NCI-H146 (cell line): ENCODE results near the gene ADSS1.

Experiments
- DNase-seq: peaks from one replicate; lab custom pipeline; 2025; lab: John Stamatoyannopoulos, UW

Gene ADSS1

DNA sequence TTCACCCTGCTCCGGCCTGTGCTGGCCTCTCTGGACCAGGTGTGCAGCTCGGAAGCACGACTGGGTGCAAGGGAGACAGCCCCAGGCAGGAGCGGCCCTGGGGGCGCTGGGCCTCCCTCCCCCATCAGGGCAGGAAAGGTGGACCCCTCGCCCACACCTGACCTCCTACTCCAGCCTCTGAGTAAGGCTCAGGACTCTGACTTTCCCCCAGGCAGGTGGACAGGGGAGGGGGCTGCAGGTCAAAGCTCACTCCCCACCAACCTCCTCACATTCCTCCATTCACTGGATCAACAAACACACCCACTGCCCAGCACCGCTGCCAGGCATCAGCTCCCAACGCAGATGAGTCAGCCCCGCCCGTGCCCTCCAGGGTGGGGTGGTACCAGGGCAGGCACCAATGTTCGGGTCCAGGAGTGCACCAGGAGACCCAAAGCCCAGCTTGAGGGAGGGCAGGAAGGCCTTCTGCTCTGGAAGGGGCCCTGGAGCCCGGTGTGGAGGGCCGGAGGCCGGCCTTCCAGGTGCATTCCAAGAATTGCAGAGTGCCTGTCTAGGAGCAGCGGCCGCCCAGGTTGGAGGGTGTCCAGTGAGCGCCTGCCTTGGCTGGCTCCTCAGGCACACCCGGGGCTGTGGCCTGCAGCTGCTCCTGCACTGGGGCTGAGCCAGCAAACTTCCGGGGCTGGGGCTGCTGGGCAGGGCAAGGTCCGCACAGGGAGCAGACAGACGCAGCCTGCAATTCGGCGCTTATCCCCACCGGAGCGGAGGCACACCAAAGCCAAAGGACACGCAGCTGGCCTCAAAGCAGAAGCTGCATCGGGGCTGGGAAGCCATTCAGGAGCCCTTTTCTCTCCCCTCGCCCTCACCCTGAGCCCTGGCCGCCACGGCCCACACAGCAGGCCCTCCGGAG is 36.2 kb upstream of the ADSS1 start:
- peak; percentile 86 for DNase-seq

DNA sequence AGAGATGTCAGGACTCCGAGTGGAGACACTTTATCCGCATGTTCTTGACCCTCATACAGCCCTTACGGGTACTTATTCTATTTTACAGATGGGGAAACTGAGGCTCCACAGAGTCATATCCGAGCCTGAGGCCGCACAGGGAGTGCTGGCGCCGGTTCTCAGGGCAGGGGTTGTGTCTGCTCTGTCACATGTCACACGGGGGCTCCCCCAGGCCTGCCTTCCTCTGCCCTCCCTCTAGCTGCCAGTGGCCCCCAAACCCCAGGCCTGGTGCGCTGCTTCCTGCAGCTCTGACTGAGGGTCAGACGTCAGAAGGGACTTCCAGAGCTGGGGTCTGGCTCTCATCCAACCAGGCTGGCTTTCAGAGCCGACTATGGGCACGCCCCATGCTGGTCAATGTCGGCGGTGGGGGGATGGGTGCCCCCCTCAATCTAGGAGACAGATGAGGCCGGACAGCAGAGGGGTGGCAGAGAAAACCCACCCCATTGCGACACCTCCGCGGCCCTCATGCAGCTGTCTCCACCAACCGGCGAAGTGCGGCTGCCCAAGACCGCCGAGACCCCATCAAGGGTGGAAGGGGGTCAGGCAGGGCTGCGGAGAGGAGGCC is 35.4 kb upstream of the ADSS1 start:
- DNase-seq: no peak

DNA sequence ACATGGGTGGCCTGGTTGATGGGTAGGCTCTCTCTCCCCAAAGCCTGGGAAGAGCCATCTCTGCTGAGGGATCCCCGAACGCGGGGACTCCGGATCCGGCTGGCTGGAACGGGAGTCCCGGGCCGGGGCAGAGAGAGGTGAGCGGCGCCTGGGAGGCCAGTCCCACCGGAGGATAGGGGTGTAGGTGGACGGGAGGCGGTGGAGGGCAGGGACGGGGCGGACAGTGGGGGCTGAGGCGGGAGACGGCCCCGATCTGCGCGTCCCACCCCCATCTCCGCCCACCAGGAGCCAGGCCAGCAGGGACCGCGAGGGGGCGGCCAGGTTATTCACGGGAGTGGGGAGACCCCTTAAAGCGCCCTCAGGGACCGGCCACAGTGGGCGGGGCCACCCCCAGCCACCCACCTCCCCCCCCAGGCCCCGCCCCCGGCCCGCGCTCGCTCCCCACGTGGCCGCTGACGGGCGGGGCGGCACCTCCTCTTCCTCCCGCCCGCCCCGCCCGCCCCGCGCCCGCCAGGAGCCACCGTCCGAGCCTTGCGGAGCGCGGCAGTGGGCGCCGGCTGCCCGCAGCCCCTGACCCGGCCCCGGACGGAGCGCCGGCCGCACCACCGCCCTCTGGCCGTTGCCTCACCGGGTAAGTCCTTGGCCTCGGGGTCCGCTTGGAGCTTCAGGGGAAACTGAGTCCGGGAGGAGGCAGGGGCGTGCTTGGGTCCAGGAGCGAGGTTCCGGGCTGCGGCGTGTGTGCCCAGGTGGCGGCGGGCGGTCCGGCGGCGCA is 34.7 kb upstream of the ADSS1 start, which contains the start of gene INF2:
Gene INF2, plus strand, starts transcription at position 510 of the 772 bp plus-strand sequence. CDS start 11,748 bp downstream, outside the sequence.
- peak; percentile 77 for DNase-seq

DNA sequence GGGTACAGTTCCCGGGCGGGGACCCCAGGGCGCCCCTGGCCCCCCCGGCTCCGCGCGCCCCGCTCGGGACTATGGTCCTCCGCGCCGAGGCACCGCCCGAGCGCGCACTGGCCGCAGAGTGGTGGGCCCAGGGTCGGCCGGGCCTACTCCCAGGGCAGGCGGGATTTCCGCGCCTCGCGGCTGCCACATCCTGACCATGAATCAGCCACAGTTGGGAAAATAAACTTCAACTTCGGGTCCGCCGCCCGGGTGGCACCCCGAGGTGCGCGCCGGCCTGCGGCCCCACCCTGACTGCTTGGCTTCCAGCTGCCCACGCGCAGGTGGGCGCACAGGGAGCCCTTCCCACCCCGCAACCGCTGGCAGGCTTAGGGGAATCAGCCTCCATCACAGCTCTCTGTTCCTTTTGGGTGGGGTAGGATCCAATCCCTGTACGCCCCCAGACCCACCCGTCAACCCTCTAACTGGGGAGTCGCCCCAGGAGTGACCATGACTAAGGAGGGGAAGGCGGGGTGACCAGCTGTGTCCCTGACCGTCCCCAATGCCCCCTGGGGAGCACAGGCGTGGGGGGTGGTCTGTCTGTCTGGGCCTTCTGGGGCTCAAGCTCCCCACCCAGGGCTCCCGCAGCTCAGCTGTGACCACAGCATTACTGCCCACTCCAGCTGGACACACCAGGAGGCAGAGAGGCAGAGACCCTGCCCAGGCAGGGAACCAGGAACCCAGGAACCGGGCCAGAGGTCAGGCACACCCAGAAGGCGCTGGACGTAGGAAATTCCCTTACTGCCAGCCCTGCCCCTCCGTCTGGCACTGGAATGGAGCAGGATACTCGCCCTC is 33.9 kb upstream of the ADSS1 start:
- peak; percentile 36 for DNase-seq

DNA sequence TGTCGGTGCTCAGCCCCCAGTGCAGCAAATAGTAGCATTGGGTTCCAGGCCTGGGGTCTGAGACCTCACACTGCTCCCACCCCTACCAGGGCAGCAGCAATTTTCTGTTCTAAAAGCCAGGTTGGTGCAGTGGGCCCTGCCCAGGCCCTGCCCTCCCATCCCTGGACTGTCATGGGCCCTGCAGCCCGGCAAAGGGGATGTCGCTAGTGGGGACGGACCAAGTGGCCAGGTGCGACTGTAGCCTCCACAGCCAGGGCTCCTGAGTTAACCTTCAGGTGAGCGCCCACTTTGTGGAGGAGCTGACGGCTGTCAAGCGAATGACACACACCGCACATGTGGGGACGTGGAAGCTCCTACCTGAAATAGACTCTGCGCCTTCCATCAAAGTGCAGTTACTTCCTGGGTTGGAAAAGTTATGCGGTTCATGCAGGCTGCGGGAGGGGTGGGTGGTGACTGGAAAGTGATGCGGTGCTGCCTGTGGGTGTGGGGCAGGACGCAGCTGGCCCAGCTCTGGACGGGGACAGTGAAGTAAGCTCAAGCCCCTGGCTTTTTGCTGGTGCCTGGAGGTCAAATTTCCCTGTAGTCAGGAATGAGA is 33.1 kb upstream of the ADSS1 start:
- no peak for DNase-seq

DNA sequence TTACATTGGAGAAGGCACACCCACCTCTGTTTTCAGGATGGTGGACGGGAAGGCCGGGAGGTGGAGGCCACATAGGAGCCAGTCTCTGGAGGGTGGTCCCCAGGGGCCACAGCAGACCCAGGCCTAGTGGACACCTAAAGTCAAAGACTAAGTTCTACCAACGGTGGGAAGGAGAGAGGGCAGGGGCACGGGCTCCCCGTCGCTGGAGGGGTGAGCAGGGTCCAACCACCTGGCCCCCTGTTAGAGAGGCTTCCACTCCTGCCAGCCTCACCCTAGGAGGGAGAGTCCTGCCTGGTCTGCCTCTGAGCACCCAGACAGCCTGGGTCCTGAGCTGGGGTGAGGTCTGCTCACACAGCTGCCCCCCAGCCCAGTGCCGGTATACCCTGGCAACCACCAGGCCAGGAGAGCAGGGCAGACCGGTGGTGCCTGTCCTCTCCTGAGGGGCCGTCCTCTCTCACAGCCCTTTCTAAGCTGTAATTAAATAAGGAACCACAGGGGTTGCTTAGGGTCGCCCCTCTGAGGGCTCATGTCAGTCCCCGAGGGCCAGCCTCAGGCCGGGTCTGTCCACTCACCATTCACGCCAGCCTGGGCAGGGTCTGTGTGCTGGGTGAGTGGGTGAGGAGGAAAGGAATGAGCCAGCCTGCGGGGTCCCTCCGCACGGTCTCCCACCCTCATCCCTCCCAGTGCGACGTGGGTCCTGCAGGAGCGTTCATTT is 32.3 kb upstream of the ADSS1 start:
- no peak for DNase-seq

DNA sequence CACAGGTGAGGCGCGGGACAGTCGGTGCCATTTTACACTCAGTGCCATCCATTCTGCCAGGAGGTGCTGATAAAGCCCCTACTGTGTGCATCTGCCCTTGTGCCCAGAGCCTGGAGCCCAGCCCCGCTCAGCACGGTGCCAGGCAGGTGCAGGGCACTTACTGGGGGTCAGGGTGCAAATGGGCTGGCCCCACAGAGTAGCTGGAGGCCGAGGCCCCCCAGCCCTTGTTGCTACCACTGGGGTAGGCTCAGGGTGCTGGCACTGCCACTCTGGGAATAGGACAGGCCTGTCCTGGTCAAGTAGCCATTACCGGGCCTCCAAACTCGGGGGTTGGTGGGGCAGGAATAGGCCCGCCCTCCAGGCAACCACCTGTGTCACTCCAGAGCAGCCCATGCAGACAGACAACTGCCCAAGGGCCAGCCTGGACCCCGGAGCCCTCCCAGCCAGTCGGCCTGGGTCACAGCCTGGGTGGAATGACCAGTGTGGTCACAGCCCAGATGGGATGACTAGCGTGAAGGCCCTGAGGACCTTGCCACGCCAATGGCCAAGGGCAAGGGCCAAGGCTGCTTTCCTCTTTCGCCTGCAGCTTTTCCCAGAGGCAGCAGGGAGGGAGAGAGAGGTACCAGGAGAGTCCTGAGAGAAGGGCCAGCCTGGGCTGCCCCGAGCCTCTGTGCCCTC is 31.6 kb upstream of the ADSS1 start:
- no peak for DNase-seq

DNA sequence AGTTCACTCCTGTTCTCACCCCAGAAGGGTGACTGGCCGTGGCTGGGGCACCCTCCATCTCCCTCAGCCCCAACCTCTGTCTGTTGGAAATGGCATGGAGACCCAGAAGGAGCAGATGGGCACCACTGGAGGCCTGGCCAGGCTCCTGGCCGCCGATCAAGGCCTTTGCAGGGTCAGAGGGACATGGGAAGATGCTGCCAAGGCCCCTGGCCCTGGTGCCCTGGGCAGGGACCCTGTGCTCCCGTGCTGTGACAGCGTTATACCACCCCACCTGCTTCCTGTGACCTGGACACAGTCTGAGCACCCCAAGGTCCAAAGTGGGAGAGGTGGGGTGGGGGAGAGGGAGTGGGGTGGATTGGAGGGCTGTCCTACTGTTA is 31.1 kb upstream of the ADSS1 start:
- DNase-seq: no peak

DNA sequence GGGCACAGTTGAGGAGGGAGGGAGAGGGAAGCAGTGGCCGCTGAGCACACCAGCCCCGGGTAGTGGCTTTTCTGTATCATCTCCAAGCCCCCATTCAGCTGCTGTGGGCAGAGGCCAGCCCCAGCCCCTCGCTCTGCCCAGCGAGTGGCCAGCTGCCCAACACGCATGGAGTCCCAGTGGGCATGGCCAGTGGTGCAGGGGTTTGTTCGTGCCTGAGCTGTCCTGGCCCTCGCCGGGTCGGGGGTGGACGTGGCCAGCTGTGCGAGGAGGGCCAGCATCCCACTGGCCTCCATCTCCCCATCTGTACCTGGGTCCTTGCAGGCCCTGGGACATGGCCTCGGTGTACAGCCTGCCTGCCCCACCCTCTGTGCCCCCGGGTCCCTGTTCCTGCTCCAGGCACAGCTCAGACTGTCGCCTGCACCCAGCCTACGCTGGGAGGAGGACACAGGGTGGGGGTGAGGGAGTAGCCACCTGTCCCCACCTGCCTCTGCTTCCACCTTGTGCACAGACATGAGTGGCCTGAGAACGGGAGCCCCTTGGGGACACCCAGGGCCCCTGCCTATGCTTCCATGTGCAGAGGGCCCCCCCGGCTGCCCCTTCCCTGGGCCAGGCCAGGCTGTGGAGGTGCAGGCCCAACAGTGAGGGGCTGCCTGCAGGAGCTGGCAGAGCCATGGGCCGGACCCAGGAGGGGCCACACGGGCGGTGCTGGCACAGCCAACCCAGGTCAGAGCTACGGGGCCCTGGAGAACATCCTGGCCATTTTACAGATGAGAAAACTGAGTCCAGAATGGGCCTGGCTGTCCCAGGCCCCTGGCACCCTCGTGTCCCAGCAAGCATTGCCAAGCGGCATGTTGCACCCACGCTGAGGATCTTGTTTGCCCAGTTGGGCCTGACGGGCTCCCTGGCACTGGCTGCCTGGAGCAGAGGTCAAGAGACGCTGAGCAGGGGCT is 30.3 kb upstream of the ADSS1 start:
- DNase-seq: no peak

DNA sequence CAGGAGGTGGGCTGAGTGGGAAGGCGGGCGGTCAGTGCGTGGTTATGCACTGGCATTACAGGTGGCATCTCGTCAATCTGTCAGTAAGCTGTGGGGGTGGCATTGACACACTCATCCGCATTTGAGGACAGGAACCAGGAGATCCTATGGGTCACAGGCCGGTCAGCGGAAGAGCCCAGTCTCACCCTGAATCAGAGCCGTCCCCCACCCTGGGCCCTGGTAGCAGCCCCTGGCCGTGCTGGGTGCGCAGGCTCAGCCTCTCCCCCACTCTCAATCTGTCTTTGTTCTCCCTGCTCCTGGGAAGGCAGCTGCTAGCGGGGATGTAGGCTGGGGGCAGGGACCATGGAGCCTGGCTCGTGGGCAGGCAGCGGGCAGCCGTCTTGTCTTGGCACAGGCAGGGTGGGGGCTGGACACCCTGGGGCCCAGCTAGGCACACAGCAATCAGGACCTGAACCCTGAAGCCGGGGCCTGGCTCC is 29.5 kb upstream of the ADSS1 start:
- no peak for DNase-seq

DNA sequence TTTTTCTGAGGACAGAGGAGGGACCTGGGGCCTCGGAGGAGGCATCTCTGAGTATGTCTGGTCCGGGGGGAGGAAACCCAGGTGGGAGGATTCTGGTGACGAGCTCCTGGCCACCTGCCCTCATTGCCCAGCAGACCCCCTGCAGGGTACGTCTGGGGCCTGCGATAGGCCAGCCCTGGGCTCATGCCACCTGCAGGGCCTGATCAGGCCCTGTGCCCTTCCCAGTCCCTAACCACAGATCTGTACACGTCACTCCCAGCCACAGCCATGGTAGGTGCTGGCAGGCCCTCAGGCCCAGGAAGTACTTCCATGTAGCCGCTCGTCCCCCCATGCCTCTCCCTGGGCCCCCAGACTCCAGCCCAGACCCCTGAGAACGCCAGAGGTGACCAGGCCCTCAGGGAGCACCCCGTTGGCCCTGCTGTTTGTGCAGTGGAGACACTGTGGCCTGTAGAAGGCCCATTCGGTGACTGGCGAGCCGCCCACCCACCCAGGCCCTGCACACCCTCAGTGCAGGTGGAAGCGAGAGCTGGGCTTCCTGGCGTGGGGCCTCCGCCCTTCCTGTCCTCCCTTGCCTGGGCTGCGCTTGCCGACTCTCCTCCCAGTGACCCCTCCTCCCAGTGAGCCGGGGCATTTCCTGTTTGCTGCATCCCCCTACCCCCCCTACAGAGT is 28.9 kb upstream of the ADSS1 start:
- peak; percentile 81 for DNase-seq

DNA sequence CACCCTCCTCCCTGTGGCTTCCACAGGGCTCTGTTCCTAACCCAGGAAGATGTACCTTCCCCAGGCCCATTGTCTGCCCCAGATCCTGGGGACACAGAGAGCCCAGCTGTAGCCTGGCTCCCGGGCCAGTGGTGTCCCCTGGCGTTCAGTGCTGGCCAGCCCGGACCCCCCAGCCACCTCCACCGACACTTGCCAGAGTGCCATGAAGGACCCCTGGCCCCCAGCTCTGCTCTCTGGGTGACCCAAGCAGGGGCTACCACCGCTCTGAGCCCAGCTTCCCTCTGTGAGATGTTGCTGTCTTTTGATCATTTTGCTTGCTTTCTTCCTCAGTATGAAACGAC is 28.4 kb upstream of the ADSS1 start:
- DNase-seq: no peak

DNA sequence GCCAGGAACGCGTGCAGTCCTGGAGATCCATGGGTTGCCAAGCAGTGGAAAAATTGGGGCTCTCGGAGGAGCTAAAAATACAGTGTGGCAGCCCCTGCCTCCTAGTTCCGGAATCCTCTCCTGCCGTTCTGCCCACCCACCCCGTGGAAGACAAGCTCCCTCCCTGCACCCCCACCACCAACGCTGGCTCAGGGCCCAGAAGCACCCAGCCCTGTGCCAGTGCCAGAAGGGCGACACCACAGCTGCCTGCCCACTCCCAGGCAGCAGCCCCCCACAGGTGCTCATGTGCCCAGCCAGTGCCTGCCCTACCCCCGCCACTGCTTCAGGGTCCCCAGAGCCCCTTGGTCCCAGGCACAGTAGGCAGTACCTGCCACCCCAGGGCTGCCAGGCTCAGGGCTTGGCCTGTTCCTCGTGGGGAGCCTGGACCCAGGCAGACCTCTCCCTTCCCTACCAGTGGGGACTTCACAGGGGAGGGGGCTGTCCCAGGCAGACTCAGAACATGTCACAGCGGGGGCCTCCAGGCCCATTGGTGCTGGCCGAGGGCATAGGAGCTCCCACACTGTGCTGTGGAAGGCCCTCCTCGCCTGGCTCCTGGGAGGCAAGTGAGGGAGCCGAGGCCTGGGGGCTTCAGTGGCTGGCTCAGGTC is 27.2 kb upstream of the ADSS1 start:
- no peak for DNase-seq

DNA sequence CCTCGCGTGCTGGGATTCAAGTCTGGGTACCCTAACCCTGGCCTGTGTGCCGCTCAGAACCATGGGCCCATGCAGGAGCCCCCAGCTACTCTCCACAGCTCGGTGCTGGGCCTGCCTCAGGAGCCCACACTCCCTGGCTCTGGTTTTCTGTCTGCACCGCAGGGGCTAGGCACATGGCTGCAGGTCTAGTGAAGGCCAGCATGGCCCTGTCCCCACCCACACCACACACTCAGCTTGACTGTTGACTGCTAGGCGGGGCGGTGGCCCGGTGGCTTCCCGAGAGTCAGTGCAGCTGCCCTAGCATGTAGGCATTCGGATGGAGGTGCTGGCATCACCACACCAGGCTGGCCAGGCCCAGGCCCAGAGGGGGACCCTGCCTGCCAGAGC is 26.7 kb upstream of the ADSS1 start:
- no peak for DNase-seq

DNA sequence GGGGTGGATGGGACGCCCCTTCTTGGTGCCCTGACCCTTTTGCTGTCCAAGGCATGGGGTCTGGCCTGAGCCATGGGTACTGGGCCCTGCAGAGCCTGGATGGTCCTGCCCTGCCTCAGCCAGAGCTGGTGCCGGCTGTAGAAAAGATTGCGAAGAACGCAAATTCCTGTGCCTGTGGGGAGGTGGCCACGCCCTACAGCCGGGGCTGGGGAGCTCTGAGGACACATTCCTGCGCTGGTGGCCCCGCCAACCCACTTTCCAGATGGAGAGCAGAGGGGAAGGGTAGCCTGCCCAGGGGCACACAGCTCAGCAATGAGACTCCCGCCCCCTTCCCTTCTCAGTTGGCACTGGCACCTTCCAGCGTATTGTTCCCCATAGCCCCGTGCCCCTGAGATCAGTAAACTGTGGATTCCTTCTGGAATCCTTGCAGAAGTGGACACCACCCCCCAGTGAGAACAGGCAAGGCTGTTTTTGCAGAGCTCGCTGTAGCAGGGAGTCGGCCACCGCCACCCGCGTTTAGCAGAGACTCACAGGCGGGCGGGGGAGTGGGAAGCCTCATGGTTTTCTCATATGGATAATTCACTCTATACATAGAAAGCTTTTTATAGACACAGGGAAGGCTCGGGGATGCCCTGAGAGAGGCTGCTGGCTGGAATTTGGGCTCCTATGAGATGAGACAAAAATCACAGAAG is 26.0 kb upstream of the ADSS1 start:
- no peak for DNase-seq

DNA sequence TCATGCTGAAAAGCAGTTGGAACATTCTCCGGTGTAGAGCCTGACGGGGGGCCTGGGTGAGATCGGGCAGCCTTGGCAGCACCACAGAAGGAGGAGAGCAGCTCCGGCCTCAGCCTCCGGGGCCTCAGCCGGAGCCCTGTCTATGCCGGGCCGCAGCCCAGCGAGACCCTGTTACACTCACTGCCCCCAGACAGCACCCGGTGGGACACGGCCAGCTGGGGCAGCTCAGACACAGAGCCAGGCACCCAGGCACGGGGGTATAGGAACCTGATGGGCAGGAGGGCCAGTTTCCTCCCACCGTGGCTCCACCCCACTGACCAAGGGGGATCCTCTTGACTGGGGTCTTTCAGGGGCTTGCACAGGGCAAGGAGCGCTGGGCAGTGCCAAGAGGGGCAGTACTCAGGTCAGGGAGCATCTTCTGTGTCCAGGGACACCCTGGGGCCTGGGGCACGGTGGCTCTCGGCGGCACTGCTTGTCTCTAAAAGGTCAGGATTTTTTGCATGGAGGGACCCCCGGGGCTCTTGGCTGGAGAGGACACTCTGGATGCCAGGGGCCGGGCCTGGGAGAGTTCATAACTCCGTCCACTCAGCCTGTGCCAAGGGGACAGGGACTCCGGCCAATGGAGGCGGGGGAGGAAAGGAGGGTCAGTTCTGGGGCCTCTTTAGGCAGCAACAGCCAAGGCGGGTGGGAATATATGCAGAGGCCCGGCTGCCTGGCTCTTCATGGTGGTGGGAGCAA is 25.2 kb upstream of the ADSS1 start:
- no peak for DNase-seq

DNA sequence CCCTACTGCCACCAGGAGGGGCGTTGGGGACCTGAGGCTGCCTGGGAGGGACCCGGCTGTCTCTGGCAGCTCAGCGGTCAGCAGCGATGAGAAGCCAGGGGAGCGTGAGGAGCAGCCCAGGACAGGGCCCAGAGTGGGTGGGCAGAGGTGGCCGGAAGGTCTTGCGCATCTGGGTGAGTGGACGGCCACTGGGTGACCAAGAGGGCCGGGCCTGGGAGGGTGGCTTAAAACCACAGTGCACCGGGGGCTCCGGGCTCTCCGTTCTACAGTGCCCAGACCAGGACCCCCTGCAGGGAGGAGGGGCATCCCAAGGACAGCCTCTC is 24.6 kb upstream of the ADSS1 start:
- DNase-seq: no peak
